GM21737 (cell line): ENCODE measurements around the gene ADGRV1.
"Not testable (repeated sequence)": the region's sequence is repeated elsewhere in the genome, so short reads cannot be mapped to it uniquely, and the experiment has no call there.

Experiments used
- ATAC-seq: cut with Tn5 transposase; IDR thresholded peaks from one replicate; pipeline ENCODE4 v1.9.1; 2021; ENCODE audit warnings: mild to moderate bottlenecking, moderate library complexity; ENCODE audit not compliant: unreplicated experiment

Gene ADGRV1

DNA sequence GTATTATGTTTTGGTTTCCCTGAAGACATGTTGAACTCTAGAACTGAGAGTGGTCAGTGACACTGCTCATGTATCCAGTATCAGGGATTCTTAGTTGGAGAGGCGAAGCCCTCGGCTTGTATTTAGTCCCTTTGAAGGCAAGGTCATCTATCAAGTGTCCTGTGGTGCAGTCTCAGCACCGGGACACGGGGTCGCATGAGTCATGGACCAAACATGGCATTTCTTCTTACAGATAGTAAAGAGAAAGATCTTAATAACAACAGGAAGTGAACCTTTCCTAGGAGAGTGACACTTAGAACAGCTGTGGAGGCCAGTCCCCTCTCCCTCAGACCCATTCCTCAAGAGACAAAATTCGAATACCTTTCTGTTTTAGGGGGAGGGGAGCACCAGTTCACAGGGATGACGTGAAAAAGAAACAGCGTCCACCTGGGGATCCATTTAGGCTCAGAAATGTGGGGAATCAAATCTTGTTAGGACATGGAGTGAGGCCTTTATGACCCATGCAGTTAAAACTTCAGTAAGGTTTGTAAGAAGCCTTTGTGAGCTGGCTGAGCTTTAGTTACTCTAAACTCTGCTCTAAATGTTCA, 86.5 kb downstream of the ADGRV1 start:
- no peak for ATAC-seq

DNA sequence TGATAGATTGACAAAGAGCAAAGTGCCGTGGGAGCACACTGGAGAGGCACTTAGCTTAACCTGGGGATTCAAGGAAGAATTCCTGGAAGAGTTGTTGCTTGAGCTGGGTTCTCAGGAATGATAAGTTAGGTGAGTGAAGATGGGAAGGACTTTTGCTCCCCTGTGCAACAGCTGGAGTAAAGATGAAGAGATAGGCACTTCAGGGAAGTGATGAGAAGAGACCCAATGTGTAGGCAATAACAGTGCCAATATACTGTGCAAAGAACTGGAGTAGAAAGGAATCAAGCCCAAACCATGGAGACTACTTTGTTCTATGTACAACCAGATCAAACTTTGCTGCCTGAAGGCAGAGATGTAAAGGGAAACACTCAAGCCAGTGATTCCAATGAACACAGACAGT, 92.2 kb downstream of the ADGRV1 start:
- no peak for ATAC-seq

DNA sequence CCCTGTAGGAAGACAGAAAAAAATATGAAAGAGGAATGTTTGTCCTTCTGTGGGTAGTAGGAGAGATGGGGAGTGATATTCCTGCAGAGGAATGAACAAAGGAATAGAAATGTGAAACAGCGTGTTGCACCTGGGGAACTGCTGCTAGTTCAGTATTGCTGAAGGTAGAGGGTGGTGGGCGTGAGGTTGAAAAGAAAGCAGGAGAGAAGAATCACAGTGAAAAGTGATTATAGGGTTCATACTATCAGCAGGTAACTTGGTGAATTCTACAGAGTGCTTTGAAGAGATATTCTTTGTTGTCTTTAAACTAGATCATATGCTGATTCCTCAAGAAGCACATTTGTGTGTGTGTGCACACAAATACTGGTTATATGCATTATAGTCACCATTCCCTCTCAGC, 95.6 kb downstream of the ADGRV1 start:
- no peak for ATAC-seq

DNA sequence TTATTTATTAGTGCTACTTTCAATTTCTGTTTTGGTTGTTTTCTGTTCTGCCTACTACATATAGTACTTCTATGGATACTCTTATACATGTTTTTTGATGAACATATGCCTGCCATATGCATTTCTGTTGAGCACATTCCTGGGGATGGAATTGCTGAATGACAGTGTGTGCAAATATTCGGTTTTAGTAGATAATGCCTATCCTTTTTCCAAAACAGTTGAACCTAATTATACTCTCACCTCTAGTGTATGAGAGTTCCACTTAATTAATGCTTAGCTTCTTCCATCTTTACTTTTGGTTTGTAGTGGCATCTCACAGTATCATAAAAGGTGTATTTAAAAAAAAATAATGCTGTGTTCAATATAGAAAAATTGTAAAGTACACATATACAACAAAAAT, 96.8 kb downstream of the ADGRV1 start:
- ATAC-seq, result no peak

DNA sequence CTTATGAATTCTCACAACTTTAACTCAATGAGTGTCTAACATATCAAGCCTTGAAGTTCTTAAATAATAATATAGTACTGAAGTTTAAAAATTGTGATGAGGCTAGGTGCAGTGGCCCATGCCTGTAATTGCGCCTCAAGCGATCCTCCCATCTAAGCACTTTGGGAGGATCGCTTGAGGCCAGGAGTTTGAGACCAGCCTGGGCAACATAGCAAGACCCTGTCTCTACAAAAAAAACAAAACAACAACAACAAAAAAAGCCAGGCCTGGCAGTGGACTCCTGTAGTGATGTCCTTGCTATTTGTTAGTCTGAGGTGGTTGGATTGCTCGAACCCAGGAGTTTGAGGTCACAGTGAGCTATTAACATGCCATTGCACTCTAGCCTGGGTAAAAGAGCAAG, 98.4 kb downstream of the ADGRV1 start:
- no peak for ATAC-seq

DNA sequence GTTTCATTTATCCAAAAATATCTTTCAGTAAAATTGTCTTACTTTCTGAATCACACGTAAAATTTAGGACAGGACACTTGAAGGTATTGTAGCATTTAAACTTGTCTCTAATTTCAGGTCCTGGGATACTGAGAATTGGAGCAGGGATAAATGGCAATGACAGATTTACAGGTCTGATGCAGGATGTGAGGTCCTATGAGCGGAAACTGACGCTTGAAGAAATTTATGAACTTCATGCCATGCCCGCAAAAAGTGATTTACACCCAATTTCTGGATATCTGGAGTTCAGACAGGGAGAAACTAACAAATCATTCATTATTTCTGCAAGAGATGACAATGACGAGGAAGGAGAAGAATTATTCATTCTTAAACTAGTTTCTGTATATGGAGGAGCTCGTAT, 99.2 kb downstream of the ADGRV1 start:
- ATAC-seq, result no peak

DNA sequence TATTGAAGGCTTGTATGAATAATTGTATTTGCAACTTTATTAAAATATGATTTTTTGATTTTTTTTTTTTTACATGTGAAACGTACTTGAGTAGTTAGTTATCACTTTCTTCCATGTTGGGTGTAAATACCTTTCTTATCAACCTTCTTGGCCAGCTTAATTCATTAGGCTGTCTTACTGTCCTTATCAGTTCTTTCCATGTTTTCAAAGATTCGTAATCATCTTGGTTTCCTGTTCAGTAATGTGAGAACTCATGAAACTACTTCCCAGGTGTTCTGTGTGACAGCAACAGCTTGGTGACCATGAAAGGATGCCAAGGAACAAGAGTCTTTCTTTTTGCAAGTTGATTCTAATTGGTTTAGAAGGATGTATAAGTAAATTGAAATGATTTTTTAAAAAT, 100.0 kb downstream of the ADGRV1 start:
- ATAC-seq, result no peak

DNA sequence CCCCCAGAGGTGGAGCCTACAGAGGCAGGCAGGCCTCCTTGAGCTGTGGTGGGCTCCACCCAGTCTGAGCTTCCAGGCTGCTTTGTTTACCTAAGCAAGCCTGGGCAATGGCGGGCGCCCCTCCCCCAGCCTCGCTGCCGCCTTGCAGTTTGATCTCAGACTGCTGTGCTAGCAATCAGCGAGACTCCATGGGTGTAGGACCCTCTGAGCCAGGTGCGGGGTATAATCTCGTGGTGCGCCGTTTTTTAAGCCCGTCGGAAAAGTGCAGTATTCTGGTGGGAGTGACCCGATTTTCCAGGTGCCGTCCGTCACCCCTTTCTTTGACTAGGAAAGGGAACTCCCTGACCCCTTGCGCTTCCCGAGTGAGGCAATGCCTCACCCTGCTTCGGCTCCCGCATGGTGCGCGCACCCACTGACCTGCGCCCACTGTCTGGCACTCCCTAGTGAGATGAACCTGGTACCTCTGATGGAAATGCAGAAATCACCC, 109.5 kb downstream of the ADGRV1 start:
- not testable (repeated sequence) for ATAC-seq

DNA sequence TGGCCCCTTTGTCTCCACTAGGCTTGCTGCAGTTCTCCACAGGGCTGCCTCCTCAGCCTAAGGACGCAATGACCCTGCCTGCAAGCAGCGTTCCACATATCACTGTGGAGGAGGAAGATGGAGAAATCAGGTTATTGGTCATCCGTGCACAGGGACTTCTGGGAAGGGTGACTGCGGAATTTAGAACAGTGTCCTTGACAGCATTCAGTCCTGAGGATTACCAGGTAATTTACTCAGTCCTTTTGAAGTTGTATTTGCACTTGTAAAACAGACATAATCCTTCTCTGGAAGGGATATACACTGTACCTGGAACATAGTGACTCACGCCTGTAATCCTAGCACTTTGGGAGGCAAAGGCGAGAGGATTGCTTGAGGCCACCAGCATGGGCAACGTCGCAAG, 116.6 kb downstream of the ADGRV1 start:
- no peak for ATAC-seq

DNA sequence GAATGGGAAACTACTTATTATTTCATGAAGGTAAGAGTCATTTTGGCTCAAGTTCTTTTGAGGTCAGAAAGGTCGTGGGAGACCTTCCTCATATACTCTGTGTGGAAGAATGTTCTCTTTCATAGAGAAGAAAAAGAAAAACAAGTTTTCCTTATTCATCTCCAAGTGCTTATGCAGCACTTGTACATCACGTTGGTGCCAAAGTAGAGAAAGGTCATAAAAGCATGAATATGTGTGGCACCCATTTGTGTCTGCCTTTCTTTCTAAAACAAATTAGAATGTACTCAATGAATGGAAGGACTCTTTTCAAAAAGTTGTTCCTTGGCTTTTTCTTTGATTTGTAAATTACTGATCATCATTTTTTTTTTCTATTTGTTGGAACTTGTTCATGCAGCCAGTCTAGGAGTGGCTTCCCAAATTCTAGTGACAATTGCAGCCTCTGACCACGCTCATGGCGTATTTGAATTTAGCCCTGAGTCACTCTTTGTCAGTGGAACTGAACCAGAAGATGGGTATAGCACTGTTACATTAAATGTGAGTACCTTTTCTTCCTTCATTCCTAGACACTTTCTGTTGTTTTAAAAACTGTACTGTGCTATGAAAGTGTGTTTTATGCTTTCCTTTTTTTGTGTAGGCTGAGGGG, 122.4 kb downstream of the ADGRV1 start:
- no peak for ATAC-seq

DNA sequence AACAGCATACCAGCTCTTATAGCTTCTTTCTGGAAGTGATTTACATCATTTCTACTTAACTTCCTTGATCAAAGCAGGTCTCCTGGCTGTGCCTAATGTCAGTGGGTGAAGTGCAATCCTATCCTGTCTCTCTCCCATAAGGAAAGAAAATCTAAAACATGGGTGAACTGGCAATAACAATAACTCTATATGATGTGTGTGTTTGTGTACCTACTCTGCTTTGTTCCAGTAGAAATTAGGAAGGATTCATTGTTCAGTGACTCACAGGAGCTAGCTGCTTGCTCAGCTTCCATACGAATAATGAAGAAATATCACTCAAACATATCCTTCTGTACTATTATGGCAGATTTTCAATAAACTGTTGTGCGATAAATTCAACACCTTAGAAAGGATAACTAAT, 123.7 kb downstream of the ADGRV1 start:
- ATAC-seq, result no peak

DNA sequence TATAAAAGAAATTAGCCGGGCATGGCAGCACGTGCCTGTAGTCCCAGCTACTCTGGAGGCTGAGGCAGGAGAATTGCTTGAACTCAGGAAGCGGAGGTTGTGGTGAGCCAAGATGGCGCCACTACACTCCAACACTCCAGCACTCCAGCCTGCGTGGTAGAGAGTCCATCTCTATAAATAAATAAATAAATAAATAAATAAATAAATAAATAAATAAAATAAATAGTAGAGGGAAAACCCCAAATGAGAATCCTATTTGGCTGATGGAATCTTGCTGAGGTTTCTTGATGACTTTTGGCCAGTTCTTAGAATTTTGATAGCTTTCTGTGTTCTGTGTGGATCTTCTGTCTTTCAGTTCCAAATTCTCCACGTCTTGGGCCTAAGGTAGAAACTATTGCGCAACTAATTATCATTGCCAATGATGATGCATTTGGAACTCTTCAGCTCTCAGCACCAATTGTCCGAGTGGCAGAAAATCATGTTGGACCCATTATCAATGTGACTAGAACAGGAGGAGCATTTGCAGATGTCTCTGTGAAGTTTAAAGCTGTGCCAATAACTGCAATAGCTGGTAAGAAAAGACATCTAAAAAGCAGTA, 126.9 kb downstream of the ADGRV1 start:
- ATAC-seq, result no peak

DNA sequence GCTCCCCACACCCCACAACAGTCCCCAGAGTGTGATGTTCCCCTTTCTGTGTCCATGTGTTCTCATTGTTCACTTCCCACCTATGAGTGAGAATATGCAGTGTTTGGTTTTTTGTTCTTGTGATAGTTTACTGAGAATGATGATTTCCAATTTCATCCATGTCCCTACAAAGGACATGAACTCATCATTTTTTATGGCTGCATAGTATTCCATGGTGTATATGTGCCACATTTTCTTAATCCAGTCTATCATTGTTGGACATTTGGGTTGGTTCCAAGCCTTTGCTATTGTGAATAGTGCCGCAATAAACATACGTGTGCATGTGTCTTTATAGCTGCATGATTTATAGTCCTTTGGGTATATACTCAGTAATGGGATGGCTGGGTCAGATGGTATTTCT, 127.8 kb downstream of the ADGRV1 start:
- ATAC-seq, result not testable (repeated sequence)

DNA sequence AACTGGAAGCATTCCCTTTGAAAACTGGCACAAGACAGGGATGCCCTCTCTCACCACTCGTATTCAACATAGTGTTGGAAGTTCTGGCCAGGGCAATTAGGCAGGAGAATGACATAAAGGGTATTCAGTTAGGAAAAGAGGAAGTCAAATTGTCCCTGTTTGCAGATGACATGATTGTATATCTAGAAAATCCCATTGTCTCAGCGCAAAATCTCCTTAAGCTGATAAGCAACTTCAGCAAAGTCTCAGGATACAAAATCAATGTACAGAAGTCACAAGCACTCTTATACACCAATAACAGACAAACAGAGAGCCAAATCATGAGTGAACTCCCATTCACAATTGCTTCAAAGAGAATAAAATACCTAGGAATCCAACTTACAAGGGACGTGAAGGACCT, 128.9 kb downstream of the ADGRV1 start:
- not testable (repeated sequence) for ATAC-seq

DNA sequence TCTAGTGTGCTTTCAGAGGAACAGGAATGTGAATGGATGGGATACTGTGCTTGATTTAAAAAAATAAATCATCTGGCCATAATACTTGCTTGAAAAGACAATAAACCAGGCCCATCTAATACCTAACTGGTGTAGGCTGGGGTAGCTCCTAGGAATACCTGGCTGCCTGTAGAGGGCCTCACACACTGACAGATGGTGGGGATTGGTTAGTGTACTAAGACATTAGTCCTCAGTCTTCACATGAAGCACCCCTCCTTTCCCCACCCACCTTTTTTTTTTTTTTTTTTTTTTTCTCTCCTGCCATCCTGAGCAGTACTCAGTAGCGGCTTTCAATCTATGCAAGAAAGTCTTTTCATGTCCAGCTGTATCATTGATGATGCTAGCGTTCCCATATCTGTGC, 130.5 kb downstream of the ADGRV1 start:
- ATAC-seq, result no peak

DNA sequence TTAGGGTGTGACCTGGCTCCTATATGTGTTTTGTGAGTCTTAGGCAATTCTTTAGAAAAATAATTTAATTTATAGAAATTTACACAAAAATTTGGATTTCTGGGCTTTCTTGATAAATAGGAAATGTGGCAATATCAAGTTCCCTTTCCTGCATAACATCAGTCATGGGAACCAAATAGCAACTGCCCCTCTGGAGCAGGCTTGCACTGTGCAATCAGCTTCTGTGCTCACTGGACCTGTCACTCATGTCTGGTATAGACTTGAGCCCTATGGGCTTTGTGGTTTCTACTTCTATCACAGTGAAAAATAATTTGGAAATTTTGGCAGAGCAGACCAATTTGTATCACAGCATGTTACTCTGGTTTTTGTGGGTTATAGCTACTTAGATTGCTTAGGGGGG, 131.7 kb downstream of the ADGRV1 start:
- no peak for ATAC-seq

DNA sequence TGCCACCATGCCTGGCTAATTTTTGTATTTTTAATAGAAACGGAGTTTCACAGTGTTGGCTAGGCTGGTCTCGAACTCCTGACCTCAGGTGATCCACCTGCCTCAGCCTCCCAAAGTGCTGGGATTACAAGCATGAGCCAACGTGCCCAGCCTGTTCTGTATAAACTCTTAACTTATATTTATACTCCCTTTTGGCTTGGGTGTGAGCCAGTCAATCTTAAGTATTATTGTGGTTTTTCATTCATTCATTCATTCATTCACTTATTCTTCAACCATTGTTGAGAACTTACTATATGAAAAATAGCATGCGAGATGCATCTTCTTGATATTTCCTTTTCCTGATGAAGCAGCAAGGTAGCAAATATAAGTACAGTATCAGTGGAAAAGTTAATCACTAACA, 132.9 kb downstream of the ADGRV1 start:
- no peak for ATAC-seq

DNA sequence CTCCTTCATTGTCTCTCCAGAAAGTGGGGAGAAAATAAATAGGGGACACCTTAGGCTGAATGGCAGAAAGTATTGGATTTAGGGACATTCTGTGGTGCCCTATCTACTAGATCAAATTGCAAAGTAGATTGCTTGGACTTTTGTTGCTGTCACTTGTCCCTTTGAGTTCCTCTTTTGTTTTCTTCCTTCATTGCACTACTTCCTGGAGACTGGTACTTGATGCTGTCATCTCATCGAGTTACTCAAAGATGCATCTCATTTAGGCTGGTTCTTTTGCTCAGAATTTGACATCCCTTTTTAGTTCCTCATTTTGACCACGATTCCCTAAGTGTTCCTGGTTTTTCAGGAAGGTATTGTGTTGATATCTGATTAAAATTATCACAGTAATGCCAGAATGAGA, 137.6 kb downstream of the ADGRV1 start:
- no peak for ATAC-seq

DNA sequence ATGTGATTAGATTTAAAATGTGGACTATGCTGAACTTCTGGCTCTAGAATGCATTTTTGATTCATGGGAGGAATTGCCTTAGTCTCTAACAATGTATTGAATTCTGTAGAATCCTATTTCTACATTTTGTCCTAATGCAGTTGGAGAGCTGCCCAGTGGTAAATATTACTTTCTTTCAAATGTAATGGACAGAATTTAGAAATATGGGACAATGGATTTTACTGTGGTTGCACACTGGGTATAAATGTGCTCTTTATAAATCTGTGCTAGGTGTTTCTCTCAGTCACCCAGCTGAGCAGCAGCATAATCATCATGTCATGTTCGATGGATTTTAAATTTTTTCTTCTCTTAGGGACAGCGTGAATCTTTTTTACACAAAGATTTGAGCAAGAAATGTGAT, 141.7 kb downstream of the ADGRV1 start:
- ATAC-seq, result no peak

DNA sequence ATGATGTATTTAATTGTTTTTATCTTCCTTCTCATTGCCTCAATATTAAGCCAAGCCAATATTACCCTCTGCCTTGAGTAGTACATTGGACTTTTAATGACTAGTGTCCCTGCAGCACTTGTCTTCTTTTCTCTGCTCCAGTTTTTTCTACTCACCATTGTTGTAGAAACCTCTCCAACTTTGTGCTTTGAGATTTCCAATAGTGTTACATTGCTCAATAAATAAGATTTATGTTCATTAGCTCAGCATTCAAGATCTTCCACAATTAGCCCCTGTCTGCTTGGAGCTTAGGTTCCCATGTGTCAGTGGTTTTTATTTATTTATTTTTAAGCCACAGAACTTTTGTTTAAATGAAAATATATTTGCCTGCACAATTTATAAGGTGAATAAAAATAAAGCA, 145.3 kb downstream of the ADGRV1 start:
- ATAC-seq, result no peak

DNA sequence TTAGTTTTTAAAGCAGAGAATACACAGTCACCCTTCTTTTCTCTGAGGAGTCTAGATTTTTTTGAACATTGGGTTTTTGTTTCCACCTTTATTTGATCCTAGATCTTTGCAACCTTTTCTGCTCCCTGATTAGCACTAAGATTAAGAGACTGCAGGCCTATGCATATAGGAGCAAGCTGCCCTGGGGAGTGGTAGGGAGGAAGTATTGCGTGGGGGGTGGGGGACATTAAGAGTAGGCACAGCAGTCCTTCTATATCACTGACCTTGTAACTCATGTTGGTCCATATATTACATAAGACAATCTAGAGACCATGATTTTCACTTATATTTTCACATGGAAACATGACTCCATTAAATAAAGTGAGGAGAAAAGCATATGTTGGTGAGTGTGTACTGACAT, 149.1 kb downstream of the ADGRV1 start:
- no peak for ATAC-seq

DNA sequence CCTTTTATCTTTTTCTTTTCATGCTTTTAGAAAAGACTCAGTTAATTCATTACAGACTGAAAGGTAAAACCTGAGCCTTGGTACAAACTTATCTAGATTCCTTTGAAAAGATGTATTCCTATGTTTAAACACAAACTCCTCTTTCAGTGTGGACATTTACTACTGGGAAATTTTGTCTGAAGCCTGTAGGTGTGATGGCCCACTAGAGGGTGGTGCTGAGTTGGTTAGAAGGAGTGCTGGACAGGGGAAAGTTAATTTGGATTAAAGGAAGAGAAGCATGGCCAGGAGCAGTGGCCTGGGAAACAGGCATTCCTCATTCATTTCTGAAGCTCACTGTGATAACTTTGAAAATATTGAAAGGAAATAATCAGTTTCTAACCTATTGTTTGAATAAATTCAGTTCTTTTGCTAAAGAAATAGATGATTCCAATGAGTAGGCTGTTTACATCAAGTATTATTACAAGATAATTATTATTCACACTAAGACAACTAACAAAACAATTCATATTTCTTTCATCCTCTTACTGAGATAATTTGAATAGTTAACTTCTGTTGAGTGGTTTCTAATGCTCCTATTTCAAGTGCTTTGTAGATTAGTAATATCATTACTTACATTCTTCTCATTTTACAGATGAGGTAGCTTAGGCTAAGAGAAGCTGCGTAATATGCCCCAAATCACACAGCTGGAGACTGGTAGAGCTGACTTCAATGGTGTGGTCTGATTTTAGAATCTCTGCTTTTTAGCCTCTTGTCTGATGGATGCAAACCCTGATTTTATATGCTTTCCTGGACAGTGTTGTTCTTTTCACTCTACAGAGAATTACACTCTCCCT, 150.9 kb downstream of the ADGRV1 start:
- peak; percentile 64 for ATAC-seq
